ENCODE results near the gene GGA3.
"Not testable (repeated sequence)": the region's sequence is repeated elsewhere in the genome, so short reads cannot be mapped to it uniquely, and the experiment has no call there.

The GGA3 gene

GRCh38 chr17:75260641-75261335 lies 618 bp downstream of the GGA3 start:
- TF ChIP-seq POLR2AphosphoS5 (IDR thresholded peaks at IDR 0.05; ENCODE audit: low read depth, low read length) (peak; percentile 69; the same call in 1 of the 2 replicates), POLR2A (IDR thresholded peaks at IDR 0.05; ENCODE audit: low read depth, low read length) (peak; percentile 48; the same call in 1 of the 2 replicates), TAF1 (IDR thresholded peaks at IDR 0.05; ENCODE audit: borderline replicate concordance, low read depth, low read length) (no peak)
- DNase-seq (ENCODE audit: insufficient read length) = no peak
- peak; percentile 57 for FAIRE-seq

GRCh38 chr17:75257228-75257627 lies 4.2 kb downstream of the GGA3 start:
- DNase-seq (ENCODE audit: insufficient read length) = not testable (repeated sequence)

GRCh38 chr17:75255954-75256698 lies 5.3 kb downstream of the GGA3 start:
- FAIRE-seq; DNase-seq (ENCODE audit: insufficient read length): not testable (repeated sequence)

More at GRCh38 chr17:75257228-75257627, 4.2 kb downstream of the GGA3 start:
- FAIRE-seq = not testable (repeated sequence)

- no peak for DNase-seq (ENCODE audit: insufficient read length)
- no peak for TF ChIP-seq TAF1 (IDR thresholded peaks at IDR 0.05; ENCODE audit: borderline replicate concordance, low read depth, low read length)
- no peak for TF ChIP-seq POLR2A (IDR thresholded peaks at IDR 0.05; ENCODE audit: low read depth, low read length)
- TF ChIP-seq POLR2AphosphoS5 (IDR thresholded peaks at IDR 0.05; ENCODE audit: low read depth, low read length) = no peak
- no peak for FAIRE-seq
These were observed 9.2 kb downstream of the GGA3 start for GRCh38 chr17:75252039-75252816.

GRCh38 chr17:75250009-75250471 lies 11.4 kb downstream of the GGA3 start:
- DNase-seq (ENCODE audit: insufficient read length) (peak; percentile 74), FAIRE-seq (peak; percentile 90)
- no peak for TF ChIP-seq TAF1 (IDR thresholded peaks at IDR 0.05; ENCODE audit: borderline replicate concordance, low read depth, low read length)
- TF ChIP-seq POLR2A (IDR thresholded peaks at IDR 0.05; ENCODE audit: low read depth, low read length) = no peak
- TF ChIP-seq POLR2AphosphoS5 (IDR thresholded peaks at IDR 0.05; ENCODE audit: low read depth, low read length) = no peak

- DNase-seq (ENCODE audit: insufficient read length) (no peak), FAIRE-seq (no peak)
- no peak for TF ChIP-seq TAF1 (IDR thresholded peaks at IDR 0.05; ENCODE audit: borderline replicate concordance, low read depth, low read length)
- TF ChIP-seq POLR2AphosphoS5 (IDR thresholded peaks at IDR 0.05; ENCODE audit: low read depth, low read length) = no peak
- no peak for TF ChIP-seq POLR2A (IDR thresholded peaks at IDR 0.05; ENCODE audit: low read depth, low read length)
These were observed 11.8 kb downstream of the GGA3 start for GRCh38 chr17:75249564-75249963.

GRCh38 chr17:75246404-75246803 lies 15.0 kb downstream of the GGA3 start:
- TF ChIP-seq POLR2AphosphoS5 (IDR thresholded peaks at IDR 0.05; ENCODE audit: low read depth, low read length) = no peak
- no peak for TF ChIP-seq POLR2A (IDR thresholded peaks at IDR 0.05; ENCODE audit: low read depth, low read length)
- FAIRE-seq (no peak), DNase-seq (ENCODE audit: insufficient read length) (no peak)

GRCh38 chr17:75245011-75245410 lies 16.4 kb downstream of the GGA3 start:
- TF ChIP-seq POLR2AphosphoS5 (IDR thresholded peaks at IDR 0.05; ENCODE audit: low read depth, low read length) = no peak
- no peak for TF ChIP-seq POLR2A (IDR thresholded peaks at IDR 0.05; ENCODE audit: low read depth, low read length)
- no peak for TF ChIP-seq TAF1 (IDR thresholded peaks at IDR 0.05; ENCODE audit: borderline replicate concordance, low read depth, low read length)
- DNase-seq (ENCODE audit: insufficient read length) = no peak
- no peak for FAIRE-seq

GRCh38 chr17:75244133-75244866 lies 17.1 kb downstream of the GGA3 start:
- no peak for TF ChIP-seq TAF1 (IDR thresholded peaks at IDR 0.05; ENCODE audit: borderline replicate concordance, low read depth, low read length)
- peak; percentile 33; the same call in 1 of the 2 replicates for TF ChIP-seq POLR2AphosphoS5 (IDR thresholded peaks at IDR 0.05; ENCODE audit: low read depth, low read length)
- TF ChIP-seq POLR2A (IDR thresholded peaks at IDR 0.05; ENCODE audit: low read depth, low read length) = no peak
- DNase-seq (ENCODE audit: insufficient read length) = peak; percentile 57
- peak; percentile 93 for FAIRE-seq

- FAIRE-seq (peak; percentile 54), DNase-seq (ENCODE audit: insufficient read length) (peak; percentile 43)
- no peak for TF ChIP-seq TAF1 (IDR thresholded peaks at IDR 0.05; ENCODE audit: borderline replicate concordance, low read depth, low read length)
- no peak for TF ChIP-seq POLR2A (IDR thresholded peaks at IDR 0.05; ENCODE audit: low read depth, low read length)
- no peak for TF ChIP-seq POLR2AphosphoS5 (IDR thresholded peaks at IDR 0.05; ENCODE audit: low read depth, low read length)
These were observed 18.9 kb downstream of the GGA3 start for GRCh38 chr17:75242461-75243042.

- no peak for DNase-seq (ENCODE audit: insufficient read length)
- TF ChIP-seq TAF1 (IDR thresholded peaks at IDR 0.05; ENCODE audit: borderline replicate concordance, low read depth, low read length) (no peak), POLR2AphosphoS5 (IDR thresholded peaks at IDR 0.05; ENCODE audit: low read depth, low read length) (no peak), POLR2A (IDR thresholded peaks at IDR 0.05; ENCODE audit: low read depth, low read length) (no peak)
- peak; percentile 81 for FAIRE-seq
These were observed 19.4 kb downstream of the GGA3 start for GRCh38 chr17:75241996-75242460.
